Lung (tissue), 12 donors: Measurements from ENCODE around the gene PLEKHM3. TPM values are rescaled to one million over a fixed set of nuclear protein-coding genes. Genes with fewer than 3 reads are reported as not detected.

ENCODE experiments used
- ATAC-seq: fragments of 200-7000 bp; cut with Tn5 transposase; one replicate; pipeline ENCODE4 v1.9.1; 2020; ENCODE audit warnings: moderate number of reproducible peaks; ENCODE audit not compliant: insufficient read depth, low FRiP score
- DNase-seq, 3 donors: peaks; one replicate each; pipeline ENCODE4 v3.0.0-alpha.2; 2013 to 2017
- H3K27ac ChIP-seq, 2 donors: one replicate each; pipeline ENCODE4 v1.5.1; 2013; ENCODE audit warnings: mild to moderate bottlenecking in 2 of 2, moderate library complexity in 2 of 2, control low read depth in 1 of 2, inconsistent platforms in 1 of 2, low read depth in 1 of 2, low read length in 1 of 2
- H3K27me3 ChIP-seq, 3 donors: one replicate each; pipeline ENCODE4 v1.5.1; 2013; ENCODE audit warnings: low read length in 2 of 3; ENCODE audit not compliant: control insufficient read depth in 3 of 3, insufficient read depth in 3 of 3
- H3K36me3 ChIP-seq, 4 donors: one replicate each; pipeline ENCODE4 v1.5.1; 2013; ENCODE audit warnings: low read length in 4 of 4, mild to moderate bottlenecking in 1 of 4, moderate library complexity in 1 of 4; ENCODE audit not compliant: control insufficient read depth in 4 of 4, insufficient read depth in 4 of 4
- H3K4me1 ChIP-seq, 5 donors: one replicate each; pipeline ENCODE4 v1.5.1; 2013; ENCODE audit warnings: low read length in 5 of 5, mild to moderate bottlenecking in 2 of 5, moderate library complexity in 1 of 5; ENCODE audit not compliant: control insufficient read depth in 5 of 5, insufficient read depth in 5 of 5
- H3K4me3 ChIP-seq: one replicate; pipeline ENCODE4 v1.5.1; 2013; ENCODE audit warnings: mild to moderate bottlenecking, control low read depth, moderate library complexity
- H3K9ac ChIP-seq, 2 donors: one replicate each; pipeline ENCODE4 v1.5.1; 2013; ENCODE audit warnings: low read length in 2 of 2, control low read depth in 1 of 2; ENCODE audit not compliant: insufficient read depth in 1 of 2
- H3K9me3 ChIP-seq, 4 donors: one replicate each; pipeline ENCODE4 v1.5.1; 2013; ENCODE audit warnings: low read length in 3 of 4, mild to moderate bottlenecking in 1 of 4, moderate library complexity in 1 of 4; ENCODE audit not compliant: control insufficient read depth in 4 of 4, insufficient read depth in 3 of 4
- CTCF ChIP-seq: IDR thresholded peaks from 2 replicates; pipeline ENCODE4 v1.5.1; 2012; ENCODE audit warnings: mild to moderate bottlenecking; ENCODE audit errors: control extremely low read depth, extremely low read depth
- WGBS, 2 donors: extraction: QIAGEN DNeasy Blood & Tissue Kit; methylation state at CpG; one replicate each; pipeline ENCODE4 v1.1.7; 2013; 5-methylcytosine and 5-hydroxymethylcytosine counted together
- polyA plus RNA-seq, 2 donors: library from polyadenylated mRNA; stranded (reverse); fragments of 200-250 nt; gene quantifications; one replicate each; pipeline ENCODE4 v1.2.1, GENCODE V29; 2013
- total RNA-seq, 2 donors: library from RNA; depleted of rRNA in 1 of 2; stranded (reverse); fragments of >200 nt in 1 of 2; gene quantifications; one replicate each; pipeline ENCODE4 v1.2.1, GENCODE V29; 2014 to 2021
- donor health status: control.
- donor health status: control.
- donor health status: Bipolar disorder and iron deficiency.
- donor health status: healthy.
- donor health status: DM: yes; HTN: yes; CAD: no.

Gene PLEKHM3
- total and polyA plus RNA-seq, 4 donors: 5.6 to 32.9 (median 12.4) TPM

- no peak for DNase-seq
- WGBS, 2 donors: 97% methylated on average over 6 of the region's 6 CpGs
- H3K4me1 ChIP-seq: peaks cover 0 to 11% (median 0%) of the 10 kb centered on the region in 5 donors
- TF ChIP-seq CTCF: no peak
- no peak for ATAC-seq
- no peaks in the 10 kb centered on the region for H3K9me3 ChIP-seq
- no peak overlapping the region for H3K4me3 ChIP-seq
- no peak overlapping the region for H3K9ac ChIP-seq
- no peaks in the 10 kb centered on the region for H3K27me3 ChIP-seq
- no peak overlapping the region for H3K27ac ChIP-seq
- H3K36me3 ChIP-seq: no peaks in the 10 kb centered on the region
Measured at GRCh38 chr2:207952564-207953345, 72.6 kb downstream of the PLEKHM3 start.

GRCh38 chr2:207951734-207952470 is 73.4 kb downstream of the PLEKHM3 start:
- ATAC-seq: no peak
- no peak for TF ChIP-seq CTCF
- H3K4me3 ChIP-seq: no peak overlapping the region
- H3K4me1 ChIP-seq: peaks cover 0 to 11% (median 0%) of the 10 kb centered on the region in 5 donors
- H3K9ac ChIP-seq: no peak overlapping the region
- 50 to 73% methylated on average over 5 of the region's 5 CpGs for WGBS, 2 donors
- H3K36me3 ChIP-seq: no peaks in the 10 kb centered on the region
- H3K27me3 ChIP-seq: no peaks in the 10 kb centered on the region
- H3K9me3 ChIP-seq: no peaks in the 10 kb centered on the region
- no peak overlapping the region for H3K27ac ChIP-seq
- DNase-seq: no peak

GRCh38 chr2:207950761-207951114 is 74.6 kb downstream of the PLEKHM3 start:
- DNase-seq (no peak), ATAC-seq (no peak)
- TF ChIP-seq CTCF: no peak
- H3K4me1 ChIP-seq: peaks cover 0 to 11% (median 0%) of the 10 kb centered on the region in 5 donors
- H3K9me3 ChIP-seq: no peaks in the 10 kb centered on the region
- H3K9ac ChIP-seq: no peak overlapping the region
- no peaks in the 10 kb centered on the region for H3K27me3 ChIP-seq
- WGBS, 2 donors: 84 to 86% methylated on average over 2 of the region's 2 CpGs
- H3K4me3 ChIP-seq: no peak overlapping the region
- peaks cover 0 to 1% (median 0%) of the 10 kb centered on the region in 4 donors for H3K36me3 ChIP-seq
- H3K27ac ChIP-seq: no peak overlapping the region
